ENCODE measurements around the gene RBMS1.

- TF ChIP-seq CTCF (optimal IDR thresholded peaks at IDR 0.05 in 1 of 3, IDR thresholded peaks at IDR 0.05 in 1 of 3, conservative IDR thresholded peaks at IDR 0.05 in 1 of 3; ENCODE audit: extremely low read depth in 1 of 3, insufficient read depth in 2 of 3, low read length in 3 of 3) = peak; percentile 65 to 77 (median 74)
- no peak for TF ChIP-seq EZH2 (IDR thresholded peaks at IDR 0.05; ENCODE audit: low read length)
Observed at GRCh38 chr2:160269803-160270570, 223.6 kb downstream of the RBMS1 start.

All from keratinocyte (primary cell).